A673 (cell line): ENCODE measurements around the gene LUC7L. TPM values are rescaled to one million over a fixed set of nuclear protein-coding genes. Genes with fewer than 3 reads are reported as not detected.
A peak's percentile ranks its signal among the peaks of the same experiment; 100 is the strongest.

ENCODE experiments used
- BruUV-seq: library from RNA; stranded (reverse); fragments of 400-500 nt; replicated peaks from 2 replicates; lab custom pipeline; 2021; lab: Mats Ljungman, UMichigan
- CTCF ChIA-PET: fragments of 300-600 bp; sonication (Branson Sonifier 250); formaldehyde crosslinking; loops from one replicate; lab custom pipeline; 2022; ENCODE audit warnings: antibody characterized with exemption; lab: Charles Lee
- POLR2A ChIA-PET: fragments of 300-600 bp; sonication (Branson Sonifier 250); formaldehyde crosslinking; loops from one replicate; lab custom pipeline; 2022; ENCODE audit warnings: antibody characterized with exemption; ENCODE audit not compliant: low non-redundant PET; lab: Charles Lee
- DNase-seq: peaks from one replicate; pipeline ENCODE4 v3.0.0-alpha.2; 2015; ENCODE audit warnings: low spot score
- H3K27ac ChIP-seq: fragments of 200-600 bp; sonication (generic); 2 replicates; pipeline ENCODE4 v1.5.1; 2016; ENCODE audit warnings: mixed run types, low read depth, mild to moderate bottlenecking, mixed read lengths, antibody characterized with exemption, low read length; ENCODE audit not compliant: poor library complexity, severe bottlenecking
- H3K27me3 ChIP-seq: fragments of 200-600 bp; sonication (generic); replicated peaks from 2 replicates; pipeline ENCODE4 v1.6.1; 2017; ENCODE audit warnings: mixed run types, low read depth, mild to moderate bottlenecking, mixed read lengths, antibody characterized with exemption, low read length; ENCODE audit not compliant: insufficient read depth, poor library complexity
- H3K36me3 ChIP-seq: fragments of 200-600 bp; sonication (generic); 2 replicates; pipeline ENCODE4 v1.6.1; 2016; ENCODE audit warnings: mixed run types, mild to moderate bottlenecking, mixed read lengths, antibody characterized with exemption, low read length; ENCODE audit not compliant: insufficient read depth, poor library complexity, severe bottlenecking
- H3K4me1 ChIP-seq: fragments of 200-600 bp; sonication (generic); 2 replicates; pipeline ENCODE4 v1.6.1; 2017; ENCODE audit warnings: mixed run types, mild to moderate bottlenecking, mixed read lengths, antibody characterized with exemption, low read length; ENCODE audit not compliant: insufficient read depth, poor library complexity, severe bottlenecking
- H3K4me3 ChIP-seq: fragments of 200-600 bp; sonication (generic); 2 replicates; pipeline ENCODE4 v1.5.1; 2016; ENCODE audit warnings: low read depth, mixed run types, mild to moderate bottlenecking, mixed read lengths, low read length; ENCODE audit not compliant: poor library complexity, severe bottlenecking
- H3K9me3 ChIP-seq: fragments of 200-600 bp; sonication (generic); 2 replicates; pipeline ENCODE4 v1.6.1; 2016; ENCODE audit warnings: mixed run types, low read depth, mild to moderate bottlenecking, mixed read lengths, antibody characterized with exemption, low read length; ENCODE audit not compliant: poor library complexity, severe bottlenecking
- EZH2 ChIP-seq: fragments of 200-600 bp; sonication (generic); IDR thresholded peaks from 2 replicates; pipeline ENCODE4 v1.6.1; 2017; ENCODE audit warnings: borderline replicate concordance, low read depth, mild to moderate bottlenecking, mixed read lengths, antibody characterized with exemption, low read length; ENCODE audit not compliant: poor library complexity, severe bottlenecking
- intact Hi-C: fragments of 100-400 bp; cut with micrococcal nuclease; formaldehyde crosslinking; loops from one replicate; pipeline ENCODE4 v1.10.0; 2022; ENCODE audit not compliant: unreplicated experiment
- total RNA-seq: library from RNA; stranded (reverse); gene quantifications from 2 replicates; pipeline ENCODE4 v1.2.3, GENCODE V29; 2021
- TF ChIP-seq, protein P1 (sequence below): fragments of 300-800, 200-600 bp; sonication (generic); conservative IDR thresholded peaks from 2 replicates; pipeline ENCODE4 v1.5.1; 2017; ENCODE audit warnings: low read depth, mild to moderate bottlenecking, antibody characterized with exemption, low read length, moderate library complexity, mixed read lengths

LUC7L gene
- total RNA-seq, 1 experiment from 2014 or later = 152 TPM

DNA sequence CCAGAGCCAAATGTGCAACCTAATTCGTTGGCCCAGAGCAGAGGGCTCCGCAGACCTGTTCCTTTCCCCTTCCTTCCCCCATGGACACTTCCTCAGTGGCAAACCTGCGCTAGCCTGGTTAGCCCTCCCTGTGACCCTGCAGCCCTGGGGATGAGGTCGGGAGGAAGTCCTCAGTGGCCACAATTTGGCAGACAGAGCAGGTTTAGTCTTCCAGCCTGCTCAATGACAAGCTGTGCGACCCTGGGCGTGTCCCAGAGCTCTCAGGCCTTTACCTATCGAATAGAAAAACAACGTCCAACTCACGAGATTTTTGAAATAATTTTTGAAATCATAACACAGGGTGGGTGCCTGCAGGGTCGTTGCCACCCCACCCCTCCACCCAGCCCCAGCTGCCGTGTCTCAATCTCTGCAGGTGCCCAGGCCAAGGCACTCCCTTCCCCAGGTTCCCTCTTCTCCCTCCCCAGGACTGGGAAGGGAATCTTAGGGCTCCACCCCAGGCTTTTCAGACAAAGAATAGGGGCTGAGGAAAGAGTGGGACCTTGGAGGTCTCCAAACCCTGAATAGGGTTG is 62.0 kb downstream of the LUC7L start:
- no TSS peak for BruUV-seq

GRCh38 chr16:166375-167121 is 62.7 kb downstream of the LUC7L start:
- no TSS peak for BruUV-seq
- Histone ChIP-seq H3K27me3 (peaks cover 20% of the 10 kb centered on the region), H3K4me3 (peak overlapping the region; percentile 38), H3K9me3 (no peaks in the 10 kb centered on the region), H3K36me3 (no peaks in the 10 kb centered on the region), H3K4me1 (peaks cover 22% of the 10 kb centered on the region), H3K27ac (no peak overlapping the region)
- ChIA-PET POLR2A (no interaction called here), CTCF (no interaction called here)
- TF ChIP-seq, protein P1, sequence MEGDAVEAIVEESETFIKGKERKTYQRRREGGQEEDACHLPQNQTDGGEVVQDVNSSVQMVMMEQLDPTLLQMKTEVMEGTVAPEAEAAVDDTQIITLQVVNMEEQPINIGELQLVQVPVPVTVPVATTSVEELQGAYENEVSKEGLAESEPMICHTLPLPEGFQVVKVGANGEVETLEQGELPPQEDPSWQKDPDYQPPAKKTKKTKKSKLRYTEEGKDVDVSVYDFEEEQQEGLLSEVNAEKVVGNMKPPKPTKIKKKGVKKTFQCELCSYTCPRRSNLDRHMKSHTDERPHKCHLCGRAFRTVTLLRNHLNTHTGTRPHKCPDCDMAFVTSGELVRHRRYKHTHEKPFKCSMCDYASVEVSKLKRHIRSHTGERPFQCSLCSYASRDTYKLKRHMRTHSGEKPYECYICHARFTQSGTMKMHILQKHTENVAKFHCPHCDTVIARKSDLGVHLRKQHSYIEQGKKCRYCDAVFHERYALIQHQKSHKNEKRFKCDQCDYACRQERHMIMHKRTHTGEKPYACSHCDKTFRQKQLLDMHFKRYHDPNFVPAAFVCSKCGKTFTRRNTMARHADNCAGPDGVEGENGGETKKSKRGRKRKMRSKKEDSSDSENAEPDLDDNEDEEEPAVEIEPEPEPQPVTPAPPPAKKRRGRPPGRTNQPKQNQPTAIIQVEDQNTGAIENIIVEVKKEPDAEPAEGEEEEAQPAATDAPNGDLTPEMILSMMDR = no peak
- TF ChIP-seq EZH2 = no peak
- DNase-seq = no peak
- intact Hi-C loops = no loop called here

More for the DNA sequence above, 62.0 kb downstream of the LUC7L start:
- CTCF ChIA-PET = interaction anchor here (1.0 kb wide), 1 partner anchor 16 kb away, joined by 3 read pairs; no protein-coding TSS in a partner anchor
- intact Hi-C loops = no loop called here
- Histone ChIP-seq H3K27me3 (peaks cover 20% of the 10 kb centered on the region), H3K9me3 (no peaks in the 10 kb centered on the region), H3K36me3 (no peaks in the 10 kb centered on the region), H3K4me1 (peaks cover 22% of the 10 kb centered on the region), H3K4me3 (no peak overlapping the region), H3K27ac (no peak overlapping the region)
- no peak for TF ChIP-seq EZH2
- TF ChIP-seq, protein P1 = no peak
- POLR2A ChIA-PET = no interaction called here
- DNase-seq = no peak

DNA sequence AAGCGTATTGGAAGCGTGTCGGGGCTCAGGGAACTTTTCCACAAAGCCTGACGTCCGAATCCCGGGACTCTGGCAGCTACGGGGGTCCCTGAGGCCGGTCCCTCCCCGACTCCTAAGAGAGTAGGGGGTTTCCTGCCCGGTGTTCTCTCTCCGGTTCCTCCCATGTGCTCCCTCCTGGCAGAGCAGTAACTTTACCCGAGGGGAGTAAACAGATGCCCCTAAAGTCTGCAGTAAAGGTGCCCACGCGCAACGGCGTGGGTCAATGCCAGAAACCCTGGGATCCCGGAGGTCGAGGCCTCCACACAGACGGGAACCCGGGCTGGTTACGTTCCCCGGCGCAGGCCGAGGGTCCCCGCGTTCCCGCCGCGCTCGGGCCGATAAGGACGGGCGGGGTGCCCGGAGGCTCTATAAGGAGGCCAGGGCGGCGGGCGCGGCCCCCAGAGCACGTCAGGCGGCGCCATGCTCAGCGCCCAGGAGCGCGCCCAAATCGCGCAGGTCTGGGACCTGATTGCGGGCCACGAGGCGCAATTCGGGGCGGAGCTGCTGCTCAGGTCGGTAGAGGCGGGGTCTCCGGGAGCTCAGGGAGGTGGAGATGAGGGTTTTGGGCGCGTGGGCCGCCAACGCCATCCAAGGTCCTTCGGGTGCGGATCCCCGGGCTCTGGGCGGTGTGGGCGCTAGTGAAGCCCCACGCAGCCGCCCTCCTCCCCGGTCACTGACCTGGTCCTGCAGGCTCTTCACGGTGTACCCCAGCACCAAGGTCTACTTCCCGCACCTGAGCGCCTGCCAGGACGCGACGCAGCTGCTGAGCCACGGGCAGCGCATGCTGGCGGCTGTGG is 63.5 kb downstream of the LUC7L start, which contains the start of gene HBM:
Gene HBM, plus strand, starts transcription at position 440 of the 836 bp plus-strand sequence. Its CDS starts 20 bp downstream, at position 460.
- intact Hi-C loops = no loop called here
- peak; percentile 25 for TF ChIP-seq EZH2
- TF ChIP-seq, protein P1 = no peak
- Histone ChIP-seq H3K4me1 (peaks cover 22% of the 10 kb centered on the region), H3K4me3 (peak within 1 kb of the TSS; percentile 38), H3K36me3 (no peaks in the 10 kb centered on the region), H3K27ac (no peak within 1 kb of the TSS), H3K27me3 (peaks cover 20% of the 10 kb centered on the region), H3K9me3 (no peaks in the 10 kb centered on the region)
- CTCF ChIA-PET = no interaction called here
- BruUV-seq = no TSS peak
- POLR2A ChIA-PET = no interaction called here
- DNase-seq = no peak
